GM21423 (cell line): Measurements from ENCODE around the gene CNKSR1.

Source experiments
- ATAC-seq: cut with Tn5 transposase; IDR thresholded peaks from one replicate; pipeline ENCODE4 v1.9.1; 2021; ENCODE audit warnings: mild to moderate bottlenecking, moderate library complexity; ENCODE audit not compliant: unreplicated experiment

Gene CNKSR1

GRCh38 chr1:26159743-26160039 lies 17.6 kb upstream of the CNKSR1 start:
- no peak for ATAC-seq

- no peak for ATAC-seq
Observed at GRCh38 chr1:26160527-26161414, 16.5 kb upstream of the CNKSR1 start.

- ATAC-seq: no peak
Observed at GRCh38 chr1:26161415-26162219, 15.7 kb upstream of the CNKSR1 start.

GRCh38 chr1:26162220-26162709 lies 15.0 kb upstream of the CNKSR1 start:
- no peak for ATAC-seq

GRCh38 chr1:26163684-26164035 lies 13.6 kb upstream of the CNKSR1 start:
- no peak for ATAC-seq

- no peak for ATAC-seq
Observed at GRCh38 chr1:26164036-26164860, 13.0 kb upstream of the CNKSR1 start.

- ATAC-seq: no peak
Observed at GRCh38 chr1:26164861-26165842, 12.1 kb upstream of the CNKSR1 start.

- no peak for ATAC-seq
Observed at GRCh38 chr1:26166719-26167281, 10.5 kb upstream of the CNKSR1 start.

- ATAC-seq: no peak
Observed at GRCh38 chr1:26168410-26169197, 8.7 kb upstream of the CNKSR1 start, which contains the start of gene C1orf232. C1orf232 (minus strand) TSS chr1:26168963; CDS start chr1:26168499, 464 bp downstream.

- no peak for ATAC-seq
Observed at GRCh38 chr1:26169198-26169554, 8.1 kb upstream of the CNKSR1 start.

GRCh38 chr1:26169669-26170471 lies 7.4 kb upstream of the CNKSR1 start, which contains the start of gene ZNF593:
ZNF593 (plus strand) TSS chr1:26169908; CDS start chr1:26169984, 76 bp downstream.
- peak; percentile 91 for ATAC-seq

GRCh38 chr1:26170472-26170821 lies 6.8 kb upstream of the CNKSR1 start:
- no peak for ATAC-seq

- ATAC-seq: no peak
Observed at GRCh38 chr1:26171084-26172072, 5.9 kb upstream of the CNKSR1 start, which contains the start of gene ZNF593OS. ZNF593OS (minus strand) TSS chr1:26171832; CDS start chr1:26171661, 171 bp downstream.

- ATAC-seq: no peak
Observed at GRCh38 chr1:26175346-26175745, 1.9 kb upstream of the CNKSR1 start.

- ATAC-seq: no peak
Observed at GRCh38 chr1:26180010-26180506, 2.8 kb downstream of the CNKSR1 start.

GRCh38 chr1:26181586-26182382 lies 4.5 kb downstream of the CNKSR1 start:
- ATAC-seq: no peak
